Tibial nerve (tissue), 3 donors: ENCODE data around the gene UGT1A1.

Experiments used
- CTCF ChIP-seq, 5 experiments: fragments of 200-600 bp in 3 of 5; fragments of 450-650 bp in 2 of 5; sonication (generic) in 3 of 5; IDR thresholded peaks; one replicate each; pipeline ENCODE4 v1.5.1; 2016 to 2019; ENCODE audit warnings: antibody characterized with exemption in 5 of 5, mild to moderate bottlenecking in 3 of 5, moderate library complexity in 2 of 5
- POLR2A ChIP-seq, 2 donors: fragments of 450-650 bp; IDR thresholded peaks; one replicate each; pipeline ENCODE4 v1.6.1; 2017; ENCODE audit warnings: antibody characterized with exemption in 2 of 2, mild to moderate bottlenecking in 2 of 2, moderate library complexity in 2 of 2

- TF ChIP-seq CTCF (IDR thresholded peaks at IDR 0.05) (no peak), POLR2A (IDR thresholded peaks at IDR 0.05) (no peak)
Observed at GRCh38 chr2:233793465-233794127, 33.5 kb downstream of the UGT1A1 start.
